MCF 10A (cell line): ENCODE results near the gene ZNF646. TPM values are rescaled to one million over a fixed set of nuclear protein-coding genes. Genes with fewer than 3 reads are reported as not detected.

ENCODE experiments used
- BruUV-seq: library from RNA; stranded (reverse); fragments of 400-500 nt; replicated peaks from 2 replicates; lab custom pipeline; 2021; lab: Mats Ljungman, UMichigan
- CTCF ChIA-PET: fragments of 300-600 bp; sonication (Branson Sonifier 250); formaldehyde crosslinking; extraction: SDS; loops from one replicate; lab custom pipeline; 2021; ENCODE audit warnings: antibody characterized with exemption, inconsistent platforms; lab: Yijun Ruan, JAX
- POLR2A ChIA-PET: fragments of 300-600, 350-650 bp; sonication (Branson Sonifier 250); formaldehyde crosslinking; extraction: SDS; loops from one replicate; lab custom pipeline; 2020; ENCODE audit warnings: antibody characterized with exemption, inconsistent platforms; lab: Yijun Ruan, JAX
- DNase-seq: peaks from one replicate; pipeline ENCODE4 v3.0.0-alpha.2; 2018; ENCODE audit not compliant: unreplicated experiment
- H3K27ac Mint-ChIP-seq: one replicate; pipeline ENCODE4 v1.8.0; 2022; ENCODE audit warnings: mild to moderate bottlenecking, low read depth, mixed read lengths; ENCODE audit not compliant: unreplicated experiment
- H3K27me3 Mint-ChIP-seq: one replicate; pipeline ENCODE4 v1.8.0; 2022; ENCODE audit warnings: mixed read lengths; ENCODE audit not compliant: insufficient read depth, unreplicated experiment
- H3K36me3 Mint-ChIP-seq: one replicate; pipeline ENCODE4 v1.8.0; 2022; ENCODE audit warnings: mild to moderate bottlenecking, moderate library complexity, mixed read lengths; ENCODE audit not compliant: insufficient read depth, unreplicated experiment
- H3K4me1 Mint-ChIP-seq: one replicate; pipeline ENCODE4 v1.8.0; 2022; ENCODE audit warnings: mixed read lengths; ENCODE audit not compliant: insufficient read depth, unreplicated experiment
- H3K4me3 Mint-ChIP-seq: one replicate; pipeline ENCODE4 v1.8.0; 2022; ENCODE audit warnings: mild to moderate bottlenecking, moderate library complexity, mixed read lengths; ENCODE audit not compliant: unreplicated experiment
- H3K9me3 Mint-ChIP-seq: one replicate; pipeline ENCODE4 v1.8.0; 2022; ENCODE audit warnings: mixed read lengths; ENCODE audit not compliant: unreplicated experiment
- CTCF ChIP-seq: fragments of 200-600 bp; IDR thresholded peaks from one replicate; pipeline ENCODE4 v1.8.0; 2022; ENCODE audit warnings: antibody characterized with exemption, mild to moderate bottlenecking; ENCODE audit not compliant: unreplicated experiment
- intact Hi-C: fragments of 100-400 bp; cut with micrococcal nuclease; formaldehyde crosslinking; loops from 2 replicates; pipeline ENCODE4 v1.14.1; 2022
- total RNA-seq: library from RNA; stranded (reverse); gene quantifications from 2 replicates; pipeline ENCODE4 v1.2.3, GENCODE V29; 2022

The ZNF646 gene
- total RNA-seq, 1 experiment from 2014 or later: 12.6 TPM

DNA sequence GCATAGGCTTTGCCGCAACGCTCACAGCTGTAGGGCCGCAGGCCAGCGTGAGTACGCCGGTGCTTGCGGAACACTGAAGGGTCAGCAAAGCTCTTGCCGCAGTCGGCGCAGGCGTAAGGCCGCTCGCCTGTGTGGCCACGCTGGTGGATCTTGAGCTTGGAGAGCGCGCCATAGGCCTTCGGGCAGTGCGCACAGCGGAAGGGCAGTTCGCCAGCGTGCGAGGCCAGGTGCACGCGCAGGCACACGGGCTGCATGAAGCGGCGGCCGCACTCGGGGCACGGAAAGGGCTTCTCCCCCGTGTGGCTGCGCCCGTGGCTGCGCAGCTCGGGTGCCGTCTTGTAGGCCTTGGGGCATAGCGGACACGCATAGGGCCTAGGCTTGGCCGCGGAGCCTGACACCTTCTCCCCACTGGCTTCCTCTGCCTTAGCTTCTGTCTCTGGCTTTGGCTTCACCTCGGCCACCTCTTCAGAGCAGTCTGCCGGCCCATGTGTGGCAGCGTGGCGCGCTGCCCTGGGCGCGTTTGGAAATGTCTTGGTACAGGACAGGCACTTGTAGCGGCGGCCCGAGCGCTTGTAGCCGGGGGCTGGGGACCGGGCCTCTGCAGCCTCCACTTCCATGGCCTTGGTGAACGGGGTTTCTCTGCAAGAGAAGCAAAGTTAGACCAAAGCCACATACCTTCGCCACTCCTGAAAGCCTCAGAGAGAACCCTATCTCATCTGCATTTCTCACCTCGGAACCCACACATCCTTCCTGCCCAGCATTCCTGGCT, 10.2 kb upstream of the ZNF646 start:
- ChIA-PET POLR2A (interaction anchor here (0.5 to 3.2 kb wide), 5 partner anchors 9 to 121 kb away, joined by 3 to 18 read pairs (median 3); partner anchors contain the start of genes ZNF646 and ZNF668), CTCF (interaction anchor here (0.5 to 1.9 kb wide), 3 partner anchors 8 to 200 kb away, joined by 3 to 17 read pairs (median 5); partner anchors contain the start of gene HSD3B7)
- TSS peak; percentile 13 for BruUV-seq
- no peak for TF ChIP-seq CTCF
- Mint-ChIP-seq H3K4me3 (peak overlapping the region; percentile 38), H3K4me1 (peaks cover 17% of the 10 kb centered on the region), H3K36me3 (peaks cover 57% of the 10 kb centered on the region), H3K9me3 (no peaks in the 10 kb centered on the region), H3K27ac (peak overlapping the region; percentile 94), H3K27me3 (no peaks in the 10 kb centered on the region)
- intact Hi-C loops: no loop called here
- DNase-seq: no peak

- peaks cover 52% of the 10 kb centered on the region for H3K36me3 Mint-ChIP-seq
- no peak for TF ChIP-seq CTCF
- POLR2A ChIA-PET: interaction anchor here (0.6 to 3.2 kb wide), 9 partner anchors 9 to 32 kb away, joined by 3 to 18 read pairs (median 4); partner anchors contain the start of genes STX4, ZNF646 and ZNF668
- DNase-seq: peak; percentile 51
- no peaks in the 10 kb centered on the region for H3K27me3 Mint-ChIP-seq
- H3K4me3 Mint-ChIP-seq: peak overlapping the region; percentile 38
- peak overlapping the region; percentile 94 for H3K27ac Mint-ChIP-seq
- BruUV-seq: no TSS peak
- H3K4me1 Mint-ChIP-seq: peaks cover 22% of the 10 kb centered on the region
- intact Hi-C loops: loop anchor here (1.0 kb wide), 1 partner anchor 13 kb away; no protein-coding TSS in a partner anchor
- CTCF ChIA-PET: interaction anchor here (0.6 to 1.9 kb wide), 4 partner anchors 77 to 388 kb away, joined by 3 to 17 read pairs (median 3); partner anchors contain the start of gene HSD3B7
- no peaks in the 10 kb centered on the region for H3K9me3 Mint-ChIP-seq
Observed at GRCh38 chr16:31064882-31065461, 9.2 kb upstream of the ZNF646 start.

- CTCF ChIA-PET: interaction anchor here (0.6 to 2.8 kb wide), 3 partner anchors 74 to 125 kb away, joined by 3 to 15 read pairs (median 3); partner anchors contain the start of gene HSD3B7
- TF ChIP-seq CTCF: no peak
- H3K9me3 Mint-ChIP-seq: no peaks in the 10 kb centered on the region
- H3K4me3 Mint-ChIP-seq: no peak overlapping the region
- POLR2A ChIA-PET: interaction anchor here (0.7 to 1.8 kb wide), 6 partner anchors 17 to 82 kb away, joined by 3 to 4 read pairs (median 4); partner anchors contain the start of genes HSD3B7, STX4 and VKORC1
- intact Hi-C loops: no loop called here
- DNase-seq: no peak
- H3K4me1 Mint-ChIP-seq: peaks cover 31% of the 10 kb centered on the region
- H3K27ac Mint-ChIP-seq: no peak overlapping the region
- BruUV-seq: no TSS peak
- no peaks in the 10 kb centered on the region for H3K27me3 Mint-ChIP-seq
- peaks cover 38% of the 10 kb centered on the region for H3K36me3 Mint-ChIP-seq
Observed at GRCh38 chr16:31067342-31067741, 6.9 kb upstream of the ZNF646 start.
